ENCODE data around the gene PDCD4.
"Not testable (repeated sequence)": the region's sequence is repeated elsewhere in the genome, so short reads cannot be mapped to it uniquely, and the experiment has no call there.

DNA sequence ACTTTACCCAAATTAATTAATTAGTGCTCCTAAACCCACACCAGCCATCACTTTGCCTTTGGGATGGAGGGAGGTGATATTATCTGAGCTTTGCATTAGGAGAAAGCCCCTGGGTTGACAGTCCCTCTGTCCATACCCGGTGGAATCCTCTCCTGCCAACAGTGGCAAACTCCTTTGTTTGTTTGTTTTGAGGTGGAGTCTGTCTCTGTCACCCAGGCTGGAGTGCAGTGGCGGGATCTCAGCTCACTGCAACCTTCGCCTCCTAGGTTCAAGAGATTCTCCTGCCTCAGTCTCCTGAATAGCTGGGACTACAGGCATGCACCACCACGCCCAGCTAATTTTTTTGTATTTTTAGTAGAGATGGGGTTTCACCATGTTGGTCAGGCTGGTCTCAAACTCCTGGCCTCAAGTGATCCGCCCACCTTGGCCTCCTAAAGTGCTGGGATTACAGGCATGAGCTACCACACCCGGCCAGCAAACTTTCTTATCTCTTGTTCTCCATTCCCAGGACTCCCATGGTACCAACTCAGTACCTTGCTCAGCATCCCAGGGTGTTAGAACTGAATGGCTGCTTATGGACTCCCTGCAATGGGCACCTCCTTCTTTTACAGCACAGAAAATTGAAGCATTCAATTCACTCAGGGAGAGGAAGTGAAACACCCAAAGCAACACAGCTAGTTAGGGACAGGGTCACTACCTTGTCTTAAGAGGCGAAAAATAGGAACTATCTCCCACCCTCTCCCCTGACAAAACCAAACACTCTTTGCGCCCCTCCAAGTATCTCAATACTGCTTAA lies 4.5 kb upstream of the PDCD4 start:
- TF ChIP-seq, protein P1, sequence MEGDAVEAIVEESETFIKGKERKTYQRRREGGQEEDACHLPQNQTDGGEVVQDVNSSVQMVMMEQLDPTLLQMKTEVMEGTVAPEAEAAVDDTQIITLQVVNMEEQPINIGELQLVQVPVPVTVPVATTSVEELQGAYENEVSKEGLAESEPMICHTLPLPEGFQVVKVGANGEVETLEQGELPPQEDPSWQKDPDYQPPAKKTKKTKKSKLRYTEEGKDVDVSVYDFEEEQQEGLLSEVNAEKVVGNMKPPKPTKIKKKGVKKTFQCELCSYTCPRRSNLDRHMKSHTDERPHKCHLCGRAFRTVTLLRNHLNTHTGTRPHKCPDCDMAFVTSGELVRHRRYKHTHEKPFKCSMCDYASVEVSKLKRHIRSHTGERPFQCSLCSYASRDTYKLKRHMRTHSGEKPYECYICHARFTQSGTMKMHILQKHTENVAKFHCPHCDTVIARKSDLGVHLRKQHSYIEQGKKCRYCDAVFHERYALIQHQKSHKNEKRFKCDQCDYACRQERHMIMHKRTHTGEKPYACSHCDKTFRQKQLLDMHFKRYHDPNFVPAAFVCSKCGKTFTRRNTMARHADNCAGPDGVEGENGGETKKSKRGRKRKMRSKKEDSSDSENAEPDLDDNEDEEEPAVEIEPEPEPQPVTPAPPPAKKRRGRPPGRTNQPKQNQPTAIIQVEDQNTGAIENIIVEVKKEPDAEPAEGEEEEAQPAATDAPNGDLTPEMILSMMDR (IDR thresholded peaks at IDR 0.05), result not testable (repeated sequence)
- TF ChIP-seq POLR2A (IDR thresholded peaks at IDR 0.05), result not testable (repeated sequence)
